ENCODE results near the gene DSTYK. TPM values are rescaled to one million over a fixed set of nuclear protein-coding genes. Genes with fewer than 3 reads are reported as not detected.
"Not testable (repeated sequence)": the region's sequence is repeated elsewhere in the genome, so short reads cannot be mapped to it uniquely, and the experiment has no call there.

Gene DSTYK
- polyA plus RNA-seq, 1 donor from 2014 or later: 12.1 TPM

DNA sequence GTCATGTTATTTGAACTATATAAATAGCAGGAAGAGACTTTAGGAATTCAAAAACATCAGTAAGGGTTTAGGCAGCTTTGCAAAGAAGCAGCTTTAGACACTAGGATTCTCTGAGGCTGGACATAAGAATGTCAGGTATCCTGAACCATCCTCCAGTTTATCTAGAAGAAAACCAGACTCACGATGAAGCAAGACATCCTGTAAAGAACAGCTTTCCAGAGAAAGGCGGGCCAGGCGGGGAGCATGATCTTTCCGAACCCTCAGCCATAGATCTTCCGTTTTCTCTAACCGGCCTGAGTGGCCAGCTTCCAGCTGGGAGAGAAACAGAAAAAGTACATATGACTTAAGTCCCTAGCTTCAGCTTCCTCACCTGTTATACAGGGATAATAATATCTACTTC is 50.4 kb downstream of the DSTYK start:
- Histone ChIP-seq H3K79me2 (replicated peaks; ENCODE audit: insufficient read depth, low read length) (no peaks in the 10 kb centered on the region), H3K36me3 (ENCODE audit: insufficient read depth, low read length) (peaks cover 22% of the 10 kb centered on the region), H3K9me2 (ENCODE audit: insufficient read depth, low read length) (no peaks in the 10 kb centered on the region), H3K27ac (ENCODE audit: low read length) (no peak overlapping the region), H3K9me3 (ENCODE audit: low read length) (peaks cover 3% of the 10 kb centered on the region), H3K4me3 (ENCODE audit: low read length) (no peak overlapping the region), H4K20me1 (ENCODE audit: insufficient read depth) (no peaks in the 10 kb centered on the region), H3K9ac (ENCODE audit: low read length) (no peak overlapping the region), H2AFZ (ENCODE audit: low read depth, low read length) (no peak overlapping the region), H3K4me2 (ENCODE audit: low read length) (no peak overlapping the region), H3F3A (ENCODE audit: insufficient read depth, low read length, poor library complexity, severe bottlenecking) (no peaks in the 10 kb centered on the region), H3K27me3 (ENCODE audit: insufficient read depth, low read depth, low read length) (no peaks in the 10 kb centered on the region)
- TF ChIP-seq RAD21 (conservative IDR thresholded peaks at IDR 0.05): no peak
- TF ChIP-seq EZH2 (IDR thresholded peaks at IDR 0.05; ENCODE audit: borderline replicate concordance, insufficient read depth, low read length, poor library complexity, severe bottlenecking): no peak

DNA sequence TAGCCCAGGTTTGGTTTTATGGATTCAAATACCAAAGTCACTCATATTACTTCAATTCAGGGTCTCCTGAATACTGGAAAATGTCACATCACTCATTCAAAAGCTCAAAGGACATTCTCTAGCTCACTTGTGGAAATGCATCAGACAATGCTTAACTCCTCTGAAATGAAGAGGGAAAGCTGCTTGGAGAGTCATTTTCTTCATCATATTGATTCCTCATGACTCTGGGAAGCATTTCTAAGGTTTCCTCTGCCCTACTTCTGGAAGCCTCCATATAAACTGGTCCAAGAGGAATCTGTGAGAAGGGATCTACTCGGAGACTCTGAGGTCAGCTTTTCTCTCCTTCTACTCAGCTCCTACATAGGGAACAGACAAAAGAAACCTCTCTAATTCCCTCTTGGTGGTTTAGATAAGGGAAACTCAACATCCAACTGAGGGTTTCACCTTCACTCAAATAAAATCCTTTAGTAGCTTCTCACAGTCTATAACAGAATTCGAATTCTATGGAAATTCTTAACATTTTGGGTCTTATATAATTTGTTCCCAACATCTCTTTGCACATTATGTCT is 53.4 kb downstream of the DSTYK start:
- Histone ChIP-seq H3F3A (ENCODE audit: insufficient read depth, low read length, poor library complexity, severe bottlenecking) (no peaks in the 10 kb centered on the region), H3K4me3 (ENCODE audit: low read length) (no peak overlapping the region), H3K27ac (ENCODE audit: low read length) (no peak overlapping the region), H3K27me3 (ENCODE audit: insufficient read depth, low read depth, low read length) (no peaks in the 10 kb centered on the region), H3K9me2 (ENCODE audit: insufficient read depth, low read length) (no peaks in the 10 kb centered on the region), H3K4me2 (ENCODE audit: low read length) (no peak overlapping the region), H3K9me3 (ENCODE audit: low read length) (peaks cover 6% of the 10 kb centered on the region), H2AFZ (ENCODE audit: low read depth, low read length) (no peak overlapping the region), H3K79me2 (replicated peaks; ENCODE audit: insufficient read depth, low read length) (no peaks in the 10 kb centered on the region), H3K36me3 (ENCODE audit: insufficient read depth, low read length) (peaks cover 27% of the 10 kb centered on the region), H3K9ac (ENCODE audit: low read length) (no peak overlapping the region), H4K20me1 (ENCODE audit: insufficient read depth) (no peaks in the 10 kb centered on the region)
- no peak for TF ChIP-seq MXI1 (conservative IDR thresholded peaks at IDR 0.05; ENCODE audit: poor library complexity, severe bottlenecking)
- no peak for TF ChIP-seq EZH2 (IDR thresholded peaks at IDR 0.05; ENCODE audit: borderline replicate concordance, insufficient read depth, low read length, poor library complexity, severe bottlenecking)
- TF ChIP-seq SMC3 (conservative IDR thresholded peaks at IDR 0.05; ENCODE audit: poor library complexity): no peak
- TF ChIP-seq RAD21 (conservative IDR thresholded peaks at IDR 0.05): no peak
- TF ChIP-seq POLR2AphosphoS5 (IDR thresholded peaks at IDR 0.05): no peak
- TF ChIP-seq, protein P1, sequence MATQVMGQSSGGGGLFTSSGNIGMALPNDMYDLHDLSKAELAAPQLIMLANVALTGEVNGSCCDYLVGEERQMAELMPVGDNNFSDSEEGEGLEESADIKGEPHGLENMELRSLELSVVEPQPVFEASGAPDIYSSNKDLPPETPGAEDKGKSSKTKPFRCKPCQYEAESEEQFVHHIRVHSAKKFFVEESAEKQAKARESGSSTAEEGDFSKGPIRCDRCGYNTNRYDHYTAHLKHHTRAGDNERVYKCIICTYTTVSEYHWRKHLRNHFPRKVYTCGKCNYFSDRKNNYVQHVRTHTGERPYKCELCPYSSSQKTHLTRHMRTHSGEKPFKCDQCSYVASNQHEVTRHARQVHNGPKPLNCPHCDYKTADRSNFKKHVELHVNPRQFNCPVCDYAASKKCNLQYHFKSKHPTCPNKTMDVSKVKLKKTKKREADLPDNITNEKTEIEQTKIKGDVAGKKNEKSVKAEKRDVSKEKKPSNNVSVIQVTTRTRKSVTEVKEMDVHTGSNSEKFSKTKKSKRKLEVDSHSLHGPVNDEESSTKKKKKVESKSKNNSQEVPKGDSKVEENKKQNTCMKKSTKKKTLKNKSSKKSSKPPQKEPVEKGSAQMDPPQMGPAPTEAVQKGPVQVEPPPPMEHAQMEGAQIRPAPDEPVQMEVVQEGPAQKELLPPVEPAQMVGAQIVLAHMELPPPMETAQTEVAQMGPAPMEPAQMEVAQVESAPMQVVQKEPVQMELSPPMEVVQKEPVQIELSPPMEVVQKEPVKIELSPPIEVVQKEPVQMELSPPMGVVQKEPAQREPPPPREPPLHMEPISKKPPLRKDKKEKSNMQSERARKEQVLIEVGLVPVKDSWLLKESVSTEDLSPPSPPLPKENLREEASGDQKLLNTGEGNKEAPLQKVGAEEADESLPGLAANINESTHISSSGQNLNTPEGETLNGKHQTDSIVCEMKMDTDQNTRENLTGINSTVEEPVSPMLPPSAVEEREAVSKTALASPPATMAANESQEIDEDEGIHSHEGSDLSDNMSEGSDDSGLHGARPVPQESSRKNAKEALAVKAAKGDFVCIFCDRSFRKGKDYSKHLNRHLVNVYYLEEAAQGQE (IDR thresholded peaks at IDR 0.05; ENCODE audit: borderline replicate concordance): no peak
- no peak for TF ChIP-seq EP300 (conservative IDR thresholded peaks at IDR 0.05; ENCODE audit: poor library complexity, severe bottlenecking)
- no peak for TF ChIP-seq TAF1 (IDR thresholded peaks at IDR 0.05; ENCODE audit: low read depth)
- TF ChIP-seq, protein P2, sequence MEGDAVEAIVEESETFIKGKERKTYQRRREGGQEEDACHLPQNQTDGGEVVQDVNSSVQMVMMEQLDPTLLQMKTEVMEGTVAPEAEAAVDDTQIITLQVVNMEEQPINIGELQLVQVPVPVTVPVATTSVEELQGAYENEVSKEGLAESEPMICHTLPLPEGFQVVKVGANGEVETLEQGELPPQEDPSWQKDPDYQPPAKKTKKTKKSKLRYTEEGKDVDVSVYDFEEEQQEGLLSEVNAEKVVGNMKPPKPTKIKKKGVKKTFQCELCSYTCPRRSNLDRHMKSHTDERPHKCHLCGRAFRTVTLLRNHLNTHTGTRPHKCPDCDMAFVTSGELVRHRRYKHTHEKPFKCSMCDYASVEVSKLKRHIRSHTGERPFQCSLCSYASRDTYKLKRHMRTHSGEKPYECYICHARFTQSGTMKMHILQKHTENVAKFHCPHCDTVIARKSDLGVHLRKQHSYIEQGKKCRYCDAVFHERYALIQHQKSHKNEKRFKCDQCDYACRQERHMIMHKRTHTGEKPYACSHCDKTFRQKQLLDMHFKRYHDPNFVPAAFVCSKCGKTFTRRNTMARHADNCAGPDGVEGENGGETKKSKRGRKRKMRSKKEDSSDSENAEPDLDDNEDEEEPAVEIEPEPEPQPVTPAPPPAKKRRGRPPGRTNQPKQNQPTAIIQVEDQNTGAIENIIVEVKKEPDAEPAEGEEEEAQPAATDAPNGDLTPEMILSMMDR (IDR thresholded peaks at IDR 0.05; ENCODE audit: poor library complexity, severe bottlenecking): no peak

DNA sequence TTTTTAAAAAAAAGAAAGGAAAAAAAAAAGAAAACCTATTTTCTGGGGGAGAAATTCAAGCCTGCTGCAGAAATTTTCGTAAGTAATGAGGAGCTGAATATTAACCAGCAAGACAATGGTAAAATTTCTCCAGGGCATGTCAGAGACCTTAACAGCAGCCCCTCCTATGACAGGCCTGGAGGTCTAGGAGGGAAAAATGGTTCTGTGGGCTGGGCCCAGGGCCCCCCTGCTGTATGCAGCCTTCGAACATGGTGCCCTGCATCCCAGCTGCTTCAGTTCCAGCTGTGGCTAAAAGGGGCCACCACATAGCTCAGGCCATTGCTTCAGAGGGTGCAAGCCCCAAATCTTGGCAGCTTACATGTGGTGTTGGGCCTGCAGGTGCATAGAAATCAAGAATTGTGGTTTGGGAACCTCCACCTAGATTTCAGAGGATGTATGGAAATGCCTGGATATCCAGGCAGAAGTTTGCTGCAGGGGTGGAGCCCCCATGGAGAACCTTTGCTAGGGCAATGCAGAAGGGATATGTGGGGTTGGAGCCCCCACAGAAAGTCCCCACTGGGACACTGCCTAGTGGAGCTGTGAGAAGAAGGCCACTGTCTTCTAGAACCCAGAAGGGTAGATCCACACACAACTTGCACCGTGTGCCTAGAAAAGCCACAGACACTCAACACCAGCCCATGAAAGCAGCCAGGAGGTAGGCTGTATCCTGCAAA is 55.7 kb downstream of the DSTYK start:
- not testable (repeated sequence) for H3K79me2 ChIP-seq (replicated peaks; ENCODE audit: insufficient read depth, low read length); H3K4me2 ChIP-seq (ENCODE audit: low read length); H4K20me1 ChIP-seq (ENCODE audit: insufficient read depth); H3F3A ChIP-seq (ENCODE audit: insufficient read depth, low read length, poor library complexity, severe bottlenecking); H3K27ac ChIP-seq (ENCODE audit: low read length); H3K27me3 ChIP-seq (ENCODE audit: insufficient read depth, low read depth, low read length); H3K4me3 ChIP-seq (ENCODE audit: low read length); H3K9me2 ChIP-seq (ENCODE audit: insufficient read depth, low read length); H3K9me3 ChIP-seq (ENCODE audit: low read length); H3K9ac ChIP-seq (ENCODE audit: low read length); H2AFZ ChIP-seq (ENCODE audit: low read depth, low read length)
- H3K36me3 ChIP-seq (ENCODE audit: insufficient read depth, low read length): peaks cover 23% of the 10 kb centered on the region

Data from neural cell (in vitro differentiated cells).